Tibial artery (tissue), 4 donors: ENCODE results near the gene SAE1.
A peak's percentile ranks its signal among the peaks of the same experiment; 100 is the strongest.

ENCODE experiments used
- DNase-seq, 2 donors: peaks; one replicate each; pipeline ENCODE4 v3.0.0-alpha.2; 2019
- H3K27ac ChIP-seq, 2 donors: fragments of 200-600 bp; sonication (generic) in 1 of 2; 1 replicate in 1 of 2; 2 replicates in 1 of 2; pipeline ENCODE4 v1.5.1; 2018 to 2019; ENCODE audit warnings: mild to moderate bottlenecking in 1 of 2
- H3K27me3 ChIP-seq, 2 donors: fragments of 200-600 bp; sonication (generic) in 1 of 2; one replicate each; pipeline versions ENCODE4 v1.5.1 to v1.6.0; 2016 to 2019
- H3K36me3 ChIP-seq, 3 donors: fragments of 200-600 bp; sonication (generic) in 2 of 3; one replicate each; pipeline ENCODE4 v1.5.1; 2016 to 2019; ENCODE audit warnings: mild to moderate bottlenecking in 2 of 3
- H3K4me1 ChIP-seq, 4 donors: fragments of 200-600 bp; sonication (generic) in 2 of 4; 1 replicate in 3 of 4; 2 replicates in 1 of 4; pipeline ENCODE4 v1.5.1; 2016 to 2019
- H3K4me3 ChIP-seq, 2 donors: fragments of 200-600 bp; sonication (generic) in 1 of 2; 1 replicate in 1 of 2; 2 replicates in 1 of 2; pipeline ENCODE4 v1.5.1; 2018 to 2019; ENCODE audit warnings: mild to moderate bottlenecking in 2 of 2
- H3K9me3 ChIP-seq, 3 donors: fragments of 200-600 bp; sonication (generic) in 1 of 3; one replicate each; pipeline ENCODE4 v1.5.1; 2016 to 2019
- CTCF ChIP-seq, 2 experiments: fragments of 200-600 bp in 1 of 2; fragments of 450-650 bp in 1 of 2; IDR thresholded peaks; one replicate each; pipeline ENCODE4 v1.5.1; 2017 to 2019; ENCODE audit warnings: antibody characterized with exemption in 2 of 2, mild to moderate bottlenecking in 1 of 2, moderate library complexity in 1 of 2
- intact Hi-C: fragments of 100-400 bp; cut with DNase I; formaldehyde crosslinking; loops from one replicate; pipeline ENCODE4 v1.15.0; 2023; ENCODE audit warnings: low total_unique reads

Gene SAE1

GRCh38 chr19:47111006-47111621 is 19.5 kb upstream of the SAE1 start:
- DNase-seq = no peak
- Histone ChIP-seq H3K4me3 (peak overlapping the region; percentile 83 to 88), H3K9me3 (no peaks in the 10 kb centered on the region), H3K27me3 (no peaks in the 10 kb centered on the region), H3K27ac (peak overlapping the region; percentile 98 to 99), H3K36me3 (no peaks in the 10 kb centered on the region), H3K4me1 (peaks cover 0 to 48% (median 28%) of the 10 kb centered on the region in 4 donors)
- no peak for TF ChIP-seq CTCF (IDR thresholded peaks at IDR 0.05)
- intact Hi-C loops = no loop called here

- intact Hi-C loops = no loop called here
- Histone ChIP-seq H3K27ac (peak overlapping the region; percentile 98 to 99), H3K27me3 (no peaks in the 10 kb centered on the region), H3K36me3 (no peaks in the 10 kb centered on the region), H3K4me3 (peak overlapping the region; percentile 83 to 88), H3K9me3 (no peaks in the 10 kb centered on the region), H3K4me1 (peaks cover 0 to 42% (median 22%) of the 10 kb centered on the region in 4 donors)
- DNase-seq = no peak
- TF ChIP-seq CTCF (IDR thresholded peaks at IDR 0.05) = no peak
Measured at GRCh38 chr19:47111682-47112165, 18.9 kb upstream of the SAE1 start.

GRCh38 chr19:47112166-47112996 is 18.3 kb upstream of the SAE1 start:
- intact Hi-C loops = no loop called here
- Histone ChIP-seq H3K4me1 (peaks cover 0 to 35% (median 16%) of the 10 kb centered on the region in 4 donors), H3K27me3 (no peaks in the 10 kb centered on the region), H3K4me3 (peak overlapping the region; percentile 83 to 88), H3K9me3 (no peaks in the 10 kb centered on the region), H3K27ac (peak overlapping the region; percentile 98 to 99), H3K36me3 (no peaks in the 10 kb centered on the region)
- peak; percentile 88 to 93 for DNase-seq
- TF ChIP-seq CTCF (IDR thresholded peaks at IDR 0.05) = no peak

GRCh38 chr19:47112997-47113849 is 17.4 kb upstream of the SAE1 start, which contains the start of gene ZC3H4:
Gene ZC3H4 (minus strand): TSS chr19:47113776. CDS start chr19:47112584, 1,192 bp downstream.
- Histone ChIP-seq H3K4me3 (peak within 1 kb of the TSS; percentile 83 to 88), H3K27ac (peak within 1 kb of the TSS; percentile 98 to 99), H3K27me3 (no peaks in the 10 kb centered on the region), H3K4me1 (peaks cover 0 to 27% (median 8%) of the 10 kb centered on the region in 4 donors), H3K9me3 (no peaks in the 10 kb centered on the region), H3K36me3 (no peaks in the 10 kb centered on the region)
- intact Hi-C loops = no loop called here
- DNase-seq = peak; percentile 99 to 100
- TF ChIP-seq CTCF (IDR thresholded peaks at IDR 0.05) = peak in 1 of 2 experiments; percentile 22
